Limb (tissue), 2 donors: ENCODE measurements around the gene UACA.
"Not testable (repeated sequence)": the region's sequence is repeated elsewhere in the genome, so short reads cannot be mapped to it uniquely, and the experiment has no call there.

Experiments used
- DNase-seq, 2 donors: peaks; one replicate each; pipeline ENCODE4 v3.0.0-alpha.2; 2016; ENCODE audit errors: extremely low spot score in 2 of 2

Gene UACA

DNA sequence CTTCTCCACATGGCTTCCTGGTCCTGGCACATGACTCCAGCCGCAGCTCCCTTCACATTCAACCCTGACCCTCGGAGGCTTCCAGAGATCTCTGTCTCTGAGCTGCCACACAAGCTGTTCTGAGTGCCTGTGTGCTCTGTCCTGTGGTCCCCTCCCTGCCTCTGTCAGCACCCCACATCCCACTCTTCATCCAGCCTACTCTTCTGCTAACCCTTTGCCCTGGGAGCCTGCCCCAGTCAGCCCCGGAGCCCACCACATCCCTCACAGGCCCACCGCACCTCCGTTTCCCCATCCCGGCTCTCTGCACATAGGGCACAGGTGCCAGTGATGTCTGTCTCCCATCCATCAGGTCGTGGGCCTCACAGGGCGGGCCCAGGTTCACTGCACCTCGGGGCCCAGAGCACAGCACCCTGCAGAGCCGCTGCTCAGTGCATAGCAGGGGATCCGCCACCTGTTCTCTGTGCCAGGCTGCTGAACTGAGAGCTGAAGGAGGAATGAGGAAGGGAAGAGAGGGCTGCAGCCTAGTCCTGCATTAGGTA, 133.6 kb downstream of the UACA start:
- no peak for DNase-seq

DNA sequence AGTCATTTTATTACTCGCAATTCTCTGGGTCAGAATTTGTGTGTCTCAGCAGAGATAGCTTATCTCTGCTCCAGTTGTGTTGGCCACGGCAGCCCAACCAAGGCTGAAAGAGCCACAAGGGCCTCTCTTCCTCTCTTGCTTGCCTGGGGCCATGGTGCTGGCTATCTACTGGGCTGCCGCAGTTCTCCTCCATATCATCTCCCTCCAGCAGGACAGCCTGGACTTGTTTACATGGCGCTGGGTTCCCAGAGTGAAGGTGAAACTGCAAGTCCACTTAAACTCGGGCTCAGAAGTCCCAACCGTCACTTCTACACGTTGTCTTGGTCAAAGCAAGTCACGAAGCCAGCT, 134.8 kb downstream of the UACA start:
- DNase-seq, result no peak

DNA sequence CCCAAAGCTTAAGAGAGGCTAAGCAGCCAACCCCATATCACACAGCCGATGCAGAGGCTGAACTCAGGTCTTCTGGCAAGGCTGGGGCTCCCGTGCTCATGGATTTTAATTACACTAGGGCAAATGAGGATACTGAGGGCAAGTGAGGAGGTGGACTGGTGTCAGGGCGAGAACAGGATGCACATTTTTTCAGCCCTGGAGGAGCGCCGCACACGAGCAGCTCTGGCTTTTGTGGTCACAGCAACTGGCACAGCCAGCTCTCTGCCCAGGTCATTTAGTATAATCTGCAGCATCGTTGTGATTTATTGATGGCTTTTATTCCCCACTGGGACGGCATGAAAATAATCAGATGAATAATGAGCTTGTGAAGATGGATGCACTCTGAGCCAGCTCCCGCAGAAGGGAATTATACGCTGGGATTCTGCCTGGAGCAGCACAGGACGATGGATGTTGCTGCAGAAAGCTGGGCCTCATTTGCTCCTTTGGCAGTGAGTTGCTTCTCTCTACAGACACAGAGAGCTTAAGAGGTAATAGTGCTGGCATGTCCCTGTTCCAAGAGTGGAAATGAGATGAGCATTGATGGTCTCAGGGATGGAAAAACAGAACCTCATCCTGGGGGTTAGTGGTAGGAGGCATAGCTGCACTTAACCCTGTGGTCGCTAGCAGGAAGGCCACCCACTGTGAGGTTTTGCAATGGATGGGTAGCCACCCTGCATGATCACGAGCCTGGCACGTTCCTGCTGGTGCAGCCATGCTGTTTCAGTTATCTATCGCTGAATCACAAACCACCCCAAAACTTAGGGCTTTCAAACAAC, 135.4 kb downstream of the UACA start:
- no peak for DNase-seq

DNA sequence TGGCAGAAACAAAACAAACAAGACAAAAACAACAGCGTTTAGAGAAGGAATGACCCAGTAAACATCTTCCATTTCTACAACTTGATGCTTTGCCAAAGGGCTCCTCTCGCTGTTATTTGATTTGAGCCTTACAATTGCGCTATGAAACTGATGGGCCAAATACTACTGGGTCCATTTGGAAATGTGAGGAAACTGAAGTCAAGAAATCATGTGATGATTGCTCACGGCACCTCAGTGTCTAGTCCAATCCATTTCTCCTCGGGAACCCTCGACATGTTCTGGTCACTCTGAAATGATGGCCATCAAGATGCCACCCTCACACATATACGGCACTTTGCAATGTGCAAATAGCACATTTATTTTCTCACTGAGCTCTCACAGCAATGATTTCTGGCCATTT, 136.0 kb downstream of the UACA start:
- DNase-seq, result no peak

DNA sequence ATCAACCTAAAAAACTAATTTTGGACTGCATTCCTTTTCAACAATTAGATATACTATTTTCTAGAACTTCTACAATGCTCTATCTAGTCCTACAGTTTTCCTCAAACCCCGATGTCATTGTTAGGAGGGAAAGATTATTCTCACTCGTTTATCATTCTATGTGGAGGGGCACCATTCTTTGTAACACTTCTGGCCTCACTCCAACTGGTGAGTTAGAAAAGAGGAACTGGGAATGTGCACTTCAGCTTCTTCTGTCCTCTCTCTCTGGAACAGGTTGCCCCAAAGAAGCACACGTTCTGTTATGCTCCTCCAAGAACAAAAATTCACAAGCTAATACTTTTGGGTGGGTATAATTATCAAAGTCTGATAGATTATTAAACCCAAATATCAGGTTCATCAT, 137.9 kb downstream of the UACA start:
- no peak for DNase-seq

DNA sequence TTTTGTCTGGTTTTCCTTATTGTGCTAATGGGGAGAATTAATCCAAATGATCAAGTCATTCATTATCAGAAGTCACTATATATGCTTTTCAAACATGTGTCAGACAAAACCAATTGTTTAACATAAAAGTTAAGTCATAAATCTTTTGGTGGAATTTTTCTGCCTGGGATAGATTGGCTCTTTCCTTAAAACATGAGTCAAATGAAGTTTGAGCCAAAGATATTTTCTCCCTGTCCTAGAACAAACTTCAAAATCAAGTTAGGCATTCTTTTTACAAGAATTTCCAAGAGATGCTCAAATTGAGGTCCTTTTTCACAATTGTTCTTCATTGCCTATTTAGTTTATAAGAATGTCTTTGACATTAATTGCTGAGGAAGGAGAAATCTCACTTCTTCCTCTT, 138.3 kb downstream of the UACA start:
- no peak for DNase-seq

DNA sequence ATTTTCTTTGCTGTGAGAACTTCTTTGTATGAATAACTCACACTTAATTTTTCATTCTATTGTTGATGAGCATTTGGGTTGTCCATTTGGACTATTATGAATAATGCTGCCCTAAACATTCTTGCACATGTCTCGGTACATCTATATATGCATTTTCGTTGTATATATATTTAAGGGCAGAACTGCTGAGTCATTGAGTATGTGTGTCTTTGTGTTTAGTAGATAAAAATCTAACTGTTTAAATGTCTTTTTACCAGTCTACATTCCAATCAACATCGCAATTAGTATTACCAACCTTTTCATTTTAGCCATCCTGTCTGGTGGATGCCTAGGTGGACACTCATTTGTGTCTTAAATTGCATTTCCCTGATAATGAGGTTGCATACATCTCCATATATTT, 144.4 kb downstream of the UACA start:
- no peak for DNase-seq

DNA sequence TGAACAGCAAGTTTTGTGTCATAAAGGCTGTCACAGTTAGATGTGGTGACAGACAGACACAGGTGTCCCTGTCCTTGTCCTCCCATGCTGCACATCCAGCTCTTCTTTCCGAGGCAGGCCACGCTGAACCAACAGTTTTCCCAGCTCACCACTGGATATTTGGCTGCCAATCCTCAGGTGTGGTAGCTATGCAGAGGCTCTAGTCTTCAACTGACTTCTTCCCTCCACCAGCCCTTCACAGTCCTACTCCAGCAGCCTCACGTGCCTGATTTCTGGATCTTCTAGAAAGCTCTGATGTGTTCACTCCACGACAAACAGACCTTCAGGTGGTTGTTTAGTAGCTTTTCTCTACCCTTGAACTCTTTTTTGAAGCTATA, 145.5 kb downstream of the UACA start:
- DNase-seq, result no peak

DNA sequence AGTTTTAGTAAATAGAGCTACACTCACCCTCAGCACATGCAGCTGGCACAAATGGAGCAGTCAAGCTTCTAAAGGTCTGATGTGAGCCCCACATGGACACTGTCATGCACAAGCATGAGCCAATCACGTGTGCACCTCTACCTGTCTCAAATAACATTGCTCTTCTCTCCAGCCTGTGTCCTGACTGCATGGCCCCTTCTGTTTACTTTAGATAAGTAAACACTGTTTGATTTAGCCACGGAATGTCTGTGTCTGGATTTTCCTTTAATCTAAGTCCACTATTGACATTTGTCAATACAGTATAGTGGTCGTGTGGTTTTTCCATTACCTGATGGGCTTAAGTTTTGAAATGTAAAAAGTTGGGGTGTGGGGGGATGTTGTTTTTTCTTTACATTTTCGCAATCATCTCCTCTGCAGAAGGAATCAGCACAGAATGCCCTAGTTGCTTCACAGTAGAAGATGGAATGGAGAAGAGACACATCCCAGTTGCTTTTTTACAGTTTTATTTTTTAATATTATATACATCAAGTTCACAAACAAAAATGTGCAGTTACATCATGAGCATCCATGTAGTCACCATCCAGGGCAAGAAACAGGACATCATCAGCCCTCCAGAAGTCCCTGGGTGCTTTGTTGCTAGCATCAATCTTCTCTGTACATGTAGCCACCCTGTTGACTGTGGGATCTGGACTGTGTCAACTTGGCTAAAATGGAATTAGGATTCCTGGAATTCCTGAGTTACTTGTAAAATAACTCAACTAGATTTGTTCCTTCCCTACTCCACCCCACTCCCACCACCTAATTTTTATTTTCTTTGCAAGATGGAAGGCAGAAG, 146.1 kb downstream of the UACA start:
- DNase-seq, result no peak

DNA sequence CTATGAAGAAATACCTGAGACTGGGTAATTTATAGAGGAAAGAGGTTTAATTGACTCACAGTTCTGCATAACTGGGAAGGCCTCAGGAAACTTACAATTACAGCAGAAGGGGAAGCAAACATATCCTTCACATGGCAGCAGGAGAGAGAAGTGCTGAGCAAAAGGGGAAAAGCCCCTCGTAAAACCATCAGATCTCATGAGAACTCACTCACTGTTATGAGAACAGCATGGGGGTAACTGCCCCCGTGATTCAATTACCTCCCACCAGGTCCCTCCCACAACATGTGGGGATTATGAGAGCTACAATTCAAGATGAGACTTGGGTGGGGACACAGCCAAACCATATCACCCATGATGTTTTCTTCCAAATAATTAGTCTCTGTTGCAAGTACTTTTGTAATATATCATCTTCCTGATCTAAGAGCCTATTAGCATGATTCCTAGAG, 147.0 kb downstream of the UACA start:
- not testable (repeated sequence) for DNase-seq

DNA sequence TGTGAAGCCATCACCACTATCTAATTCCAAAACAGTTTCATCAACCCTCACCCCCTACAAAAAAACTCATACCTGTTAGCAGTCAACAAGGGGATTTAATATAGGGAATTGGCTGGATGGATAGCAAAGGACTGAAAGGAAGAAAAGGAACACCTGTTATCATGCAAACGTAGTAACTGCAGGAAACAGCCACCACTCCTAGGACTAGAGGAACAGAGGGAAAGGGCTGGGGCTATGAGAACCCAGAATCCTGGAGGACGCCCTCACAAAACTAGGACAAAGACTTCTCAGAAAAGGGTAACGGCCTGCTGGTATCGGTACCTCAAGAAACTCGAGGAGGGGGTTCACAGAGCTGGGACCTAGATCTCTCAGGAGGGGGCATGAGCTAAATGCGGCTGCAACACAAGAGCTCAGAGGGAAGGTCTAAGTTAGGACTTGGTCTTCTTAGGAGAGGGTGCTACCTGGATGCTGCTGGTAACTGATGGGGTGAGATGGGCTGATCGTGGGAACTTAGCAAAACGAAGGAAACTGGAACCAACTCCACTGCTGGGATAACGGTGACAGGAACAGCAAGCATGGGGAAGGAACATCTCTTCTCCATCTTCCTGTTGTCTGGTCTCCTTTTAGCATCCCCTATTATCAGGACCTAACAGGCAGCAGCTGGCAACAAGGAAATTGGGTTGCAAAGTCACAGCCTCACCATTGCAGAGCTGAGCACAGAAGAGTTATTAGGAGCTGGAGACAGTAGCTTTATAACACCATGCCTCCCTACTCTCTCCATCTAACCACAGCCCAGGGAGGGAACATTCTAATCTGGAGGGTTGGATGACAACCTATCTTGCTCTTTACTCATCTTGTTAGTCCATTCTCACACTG, 147.7 kb downstream of the UACA start:
- no peak for DNase-seq

DNA sequence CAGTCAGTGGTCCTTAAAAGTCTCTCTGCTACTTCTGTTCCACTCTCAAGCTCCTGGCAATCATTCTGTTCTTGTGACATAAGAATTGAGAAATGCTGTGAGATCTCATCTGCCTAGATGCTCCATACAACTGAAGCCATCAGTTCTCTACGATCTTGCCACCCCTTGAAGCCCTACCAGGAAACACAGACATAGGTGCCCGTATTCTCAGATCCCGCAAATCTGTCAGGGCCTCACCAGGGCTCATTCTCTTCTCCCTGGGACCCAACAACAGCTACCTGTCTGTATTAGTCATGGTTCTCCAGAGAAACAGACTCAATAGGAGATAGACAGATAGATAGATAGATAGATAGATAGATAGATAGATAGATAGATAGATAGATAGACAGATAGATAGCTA, 149.1 kb downstream of the UACA start:
- DNase-seq, result no peak

DNA sequence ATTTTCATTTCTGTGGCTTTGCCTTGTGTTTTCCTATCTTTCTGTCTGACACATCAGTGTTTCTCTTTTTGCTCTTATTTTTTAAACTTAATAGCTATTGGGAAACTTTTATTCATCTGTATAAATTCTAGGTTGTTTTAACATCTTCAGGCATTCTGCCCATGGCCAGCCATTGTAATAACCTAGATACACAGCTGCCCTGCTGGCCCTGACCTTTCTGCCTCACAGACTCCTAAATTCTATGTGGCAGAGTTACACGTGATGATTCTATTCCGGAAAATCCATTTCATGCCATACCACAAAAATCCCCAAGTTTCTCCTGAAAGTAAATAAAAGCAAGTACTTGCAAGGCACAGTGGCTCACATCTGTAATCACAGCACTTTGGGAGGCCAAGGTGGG, 150.1 kb downstream of the UACA start:
- no peak for DNase-seq

DNA sequence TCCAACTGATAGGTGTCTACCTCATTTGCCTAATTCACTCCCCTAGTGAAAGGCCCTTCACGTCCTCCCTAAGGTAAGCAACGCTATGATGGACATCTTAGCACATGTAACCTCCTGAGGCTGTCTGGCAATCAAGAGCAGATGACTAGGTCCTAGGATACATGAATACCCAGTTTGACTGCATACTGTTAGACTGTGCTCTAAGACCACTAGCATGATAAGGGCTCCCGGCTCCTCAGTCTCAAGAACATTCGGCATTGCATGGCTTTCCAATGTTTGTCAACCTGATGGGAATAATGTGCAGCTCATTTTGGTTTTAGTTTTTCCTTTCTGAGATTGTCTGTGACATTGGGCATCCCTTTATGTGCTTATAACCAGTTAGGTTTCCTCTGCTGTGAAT, 152.1 kb downstream of the UACA start:
- no peak for DNase-seq

DNA sequence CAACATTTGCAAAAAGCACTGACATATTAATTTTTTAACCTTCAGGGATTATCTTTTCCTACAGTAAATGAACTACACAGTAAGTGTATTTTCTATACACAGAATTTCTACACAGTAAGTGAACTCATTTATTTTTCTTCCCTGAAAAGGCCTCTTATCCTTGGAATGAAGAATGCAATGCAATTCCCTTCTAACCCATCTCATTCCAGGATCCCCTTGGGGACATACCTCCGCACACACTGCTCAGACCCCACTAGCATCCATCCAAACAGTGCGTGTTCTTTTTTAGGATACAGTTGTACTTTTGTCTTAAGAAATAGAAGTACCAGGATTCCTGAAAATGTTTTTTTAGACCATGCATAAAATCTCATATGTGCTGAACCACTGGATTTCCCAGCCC, 152.8 kb downstream of the UACA start:
- no peak for DNase-seq

DNA sequence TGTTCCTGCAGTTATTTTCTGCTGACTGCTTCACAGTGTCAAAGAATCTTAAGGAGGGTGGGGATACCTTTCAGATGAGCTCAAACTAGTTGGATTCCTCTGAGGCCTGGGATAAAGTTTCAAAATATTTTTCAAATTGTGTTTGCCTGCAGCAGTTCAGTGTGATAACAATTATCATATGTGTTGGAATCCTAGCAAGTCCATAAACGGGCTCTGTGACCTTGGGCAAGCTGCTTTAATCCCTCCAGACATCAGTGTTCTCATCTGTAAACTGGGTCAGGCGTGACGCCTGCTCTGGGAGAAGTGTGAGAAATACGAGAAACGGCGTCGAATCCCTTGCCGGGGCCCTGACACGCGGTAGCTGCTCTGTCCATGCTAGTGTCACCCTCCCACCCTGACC, 153.5 kb downstream of the UACA start:
- no peak for DNase-seq

DNA sequence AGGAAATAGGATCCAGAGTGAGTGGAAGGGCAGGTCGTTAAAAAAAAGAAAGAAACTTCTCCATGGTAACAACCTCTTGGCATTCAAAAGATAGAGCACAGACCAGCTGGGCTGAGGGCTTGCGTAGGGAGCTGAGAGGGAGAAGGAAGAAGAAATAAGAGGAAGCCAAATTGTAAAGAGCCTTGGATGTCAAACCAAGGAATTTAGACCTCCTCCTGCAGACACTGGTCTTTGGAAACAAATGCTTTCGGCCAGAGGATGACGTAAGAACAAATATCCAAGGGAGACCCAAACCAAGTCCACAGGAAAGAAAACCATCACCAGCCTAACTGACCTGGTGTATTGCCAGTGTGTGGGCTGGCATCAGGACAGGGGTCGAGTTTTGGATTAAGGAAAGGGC, 155.2 kb downstream of the UACA start:
- peak in 1 of 2 donors; percentile 86 for DNase-seq

DNA sequence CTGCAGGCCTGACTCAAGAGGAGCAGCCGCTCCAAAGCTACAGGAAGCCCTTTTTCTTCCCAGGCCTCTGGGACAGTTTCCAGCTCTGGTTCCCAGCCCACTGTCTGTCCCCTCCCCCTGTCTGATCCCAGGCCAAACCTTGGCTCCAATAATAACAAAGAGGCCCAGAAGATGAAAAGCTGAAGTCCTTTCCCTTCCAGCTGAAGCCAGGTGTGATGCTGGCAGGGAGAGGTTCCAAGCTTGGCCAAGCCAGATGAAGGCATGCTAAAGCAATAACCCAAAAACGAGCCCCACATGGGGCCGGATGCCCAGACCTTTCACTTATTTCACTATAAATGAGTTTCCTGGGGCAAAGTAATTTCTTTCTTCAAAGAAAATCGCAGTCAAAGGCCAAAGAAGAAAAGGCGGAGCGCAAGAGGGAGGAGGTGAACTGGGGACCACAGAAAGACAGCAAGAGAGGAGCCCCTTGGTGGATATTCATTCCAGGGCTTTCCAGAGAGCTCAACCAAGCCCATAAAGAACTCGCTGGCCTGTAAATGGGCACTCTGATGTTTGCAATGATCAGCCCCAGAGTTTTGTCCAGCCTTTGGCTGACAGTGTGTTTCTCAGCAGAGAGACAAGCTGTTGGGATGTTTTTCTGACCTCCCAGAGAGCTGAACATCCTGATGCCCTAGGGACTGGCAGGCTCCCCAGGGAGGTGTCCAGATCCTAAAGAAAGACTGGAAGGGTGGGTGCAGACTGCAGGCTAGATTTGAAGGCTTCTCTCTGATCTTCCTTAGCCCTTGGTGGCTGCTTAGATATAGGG, 157.6 kb downstream of the UACA start:
- DNase-seq, result peak; percentile 89

DNA sequence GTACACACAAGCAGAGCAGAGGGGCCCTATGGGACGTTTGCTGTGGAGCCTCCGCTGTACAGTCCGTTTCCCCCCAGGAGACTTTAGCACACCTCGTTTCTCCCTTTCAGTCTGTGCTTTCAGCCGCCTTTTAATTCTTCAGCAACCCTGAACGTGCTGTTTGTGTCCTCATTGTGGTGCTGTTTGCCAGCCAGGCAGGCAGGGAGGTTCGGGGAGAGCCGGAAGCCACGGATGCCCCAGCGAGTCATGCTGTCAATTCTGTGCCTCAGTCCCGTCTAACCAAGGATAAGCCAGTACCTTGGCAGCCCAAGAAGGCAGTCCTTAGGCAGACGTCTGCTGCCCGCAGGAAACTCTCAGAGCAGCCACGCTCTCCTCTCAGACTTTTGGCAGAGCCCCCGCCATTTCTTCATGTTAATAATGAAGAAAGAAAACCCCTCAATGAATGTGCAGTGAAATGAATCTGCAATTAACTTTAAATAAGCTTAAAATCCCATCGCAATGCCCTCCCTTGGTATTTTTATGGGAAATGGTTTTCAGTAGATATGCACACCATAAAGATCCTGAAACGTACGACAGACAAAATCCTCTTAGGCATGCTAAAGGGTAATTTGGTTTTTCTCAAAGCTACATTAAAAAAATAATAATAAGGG, 158.6 kb downstream of the UACA start:
- DNase-seq, result no peak
